Breast epithelium (tissue), 4 donors: ENCODE data around the gene TEAD4. TPM values are rescaled to one million over a fixed set of nuclear protein-coding genes. Genes with fewer than 3 reads are reported as not detected.
"Not testable (repeated sequence)": the region's sequence is repeated elsewhere in the genome, so short reads cannot be mapped to it uniquely, and the experiment has no call there.

Experiments
- DNase-seq, 2 donors: peaks; one replicate each; pipeline ENCODE4 v3.0.0-alpha.2; 2019; ENCODE audit warnings: low spot score in 2 of 2
- H3K27ac ChIP-seq, 2 donors: fragments of 200-600 bp; sonication (generic) in 1 of 2; one replicate each; pipeline ENCODE4 v1.5.1; 2016 to 2019; ENCODE audit warnings: mild to moderate bottlenecking in 1 of 2
- H3K27me3 ChIP-seq, 2 donors: fragments of 200-600 bp; sonication (generic) in 1 of 2; one replicate each; pipeline versions ENCODE4 v1.5.1 to v1.6.0; 2017 to 2019; ENCODE audit warnings: control low read depth in 1 of 2, mild to moderate bottlenecking in 1 of 2
- H3K36me3 ChIP-seq: fragments of 200-600 bp; one replicate; pipeline ENCODE4 v1.5.1; 2019
- H3K4me1 ChIP-seq, 2 donors: fragments of 200-600 bp; sonication (generic); one replicate each; pipeline ENCODE4 v1.5.1; 2016 to 2019; ENCODE audit warnings: control low read depth in 1 of 2
- H3K4me3 ChIP-seq, 3 donors: fragments of 200-600 bp; sonication (generic); 1 replicate in 2 of 3; 2 replicates in 1 of 3; pipeline ENCODE4 v1.5.1; 2016 to 2019; ENCODE audit warnings: mild to moderate bottlenecking in 3 of 3, moderate library complexity in 2 of 3
- H3K9me3 ChIP-seq, 2 donors: fragments of 200-600 bp; sonication (generic) in 1 of 2; one replicate each; pipeline ENCODE4 v1.5.1; 2016 to 2019; ENCODE audit warnings: control low read depth in 1 of 2
- POLR2A ChIP-seq: fragments of 450-650 bp; IDR thresholded peaks from one replicate; pipeline ENCODE4 v1.6.1; 2016; ENCODE audit warnings: antibody characterized with exemption, mild to moderate bottlenecking, moderate library complexity
- POLR2AphosphoS5 ChIP-seq, 3 donors: sonication (generic); formaldehyde crosslinking; IDR thresholded peaks; one replicate each; pipeline ENCODE4 v1.6.1; 2017; ENCODE audit warnings: antibody characterized with exemption in 3 of 3
- intact Hi-C: fragments of 100-400 bp; cut with DNase I; formaldehyde crosslinking; loops from one replicate; pipeline ENCODE4 v1.15.1; 2023; ENCODE audit warnings: low total_unique reads
- total RNA-seq, 3 donors: library from RNA; depleted of rRNA; stranded (reverse); fragments of >200 nt; gene quantifications; one replicate each; pipeline ENCODE4 v1.1.0, GENCODE V29; 2016
- TF ChIP-seq, protein P1 (sequence below), 3 donors: fragments of 450-650 bp; IDR thresholded peaks; one replicate each; pipeline ENCODE4 v1.5.1; 2016 to 2017; ENCODE audit warnings: antibody characterized with exemption in 3 of 3, mild to moderate bottlenecking in 3 of 3, moderate library complexity in 3 of 3

TEAD4 gene
- total RNA-seq, 3 donors from 2014 or later: 2.4 to 24.3 (median 12.6) TPM

GRCh38 chr12:3055026-3055703 is 96.0 kb downstream of the TEAD4 start:
- peak in 2 of 3 donors; percentile 34 to 63 for TF ChIP-seq POLR2AphosphoS5 (IDR thresholded peaks at IDR 0.05)
- TF ChIP-seq, protein P1, sequence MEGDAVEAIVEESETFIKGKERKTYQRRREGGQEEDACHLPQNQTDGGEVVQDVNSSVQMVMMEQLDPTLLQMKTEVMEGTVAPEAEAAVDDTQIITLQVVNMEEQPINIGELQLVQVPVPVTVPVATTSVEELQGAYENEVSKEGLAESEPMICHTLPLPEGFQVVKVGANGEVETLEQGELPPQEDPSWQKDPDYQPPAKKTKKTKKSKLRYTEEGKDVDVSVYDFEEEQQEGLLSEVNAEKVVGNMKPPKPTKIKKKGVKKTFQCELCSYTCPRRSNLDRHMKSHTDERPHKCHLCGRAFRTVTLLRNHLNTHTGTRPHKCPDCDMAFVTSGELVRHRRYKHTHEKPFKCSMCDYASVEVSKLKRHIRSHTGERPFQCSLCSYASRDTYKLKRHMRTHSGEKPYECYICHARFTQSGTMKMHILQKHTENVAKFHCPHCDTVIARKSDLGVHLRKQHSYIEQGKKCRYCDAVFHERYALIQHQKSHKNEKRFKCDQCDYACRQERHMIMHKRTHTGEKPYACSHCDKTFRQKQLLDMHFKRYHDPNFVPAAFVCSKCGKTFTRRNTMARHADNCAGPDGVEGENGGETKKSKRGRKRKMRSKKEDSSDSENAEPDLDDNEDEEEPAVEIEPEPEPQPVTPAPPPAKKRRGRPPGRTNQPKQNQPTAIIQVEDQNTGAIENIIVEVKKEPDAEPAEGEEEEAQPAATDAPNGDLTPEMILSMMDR (IDR thresholded peaks at IDR 0.05): no peak
- Histone ChIP-seq H3K36me3 (no peaks in the 10 kb centered on the region), H3K27me3 (no peaks in the 10 kb centered on the region), H3K9me3 (no peaks in the 10 kb centered on the region), H3K4me3 (no peak overlapping the region), H3K4me1 (no peaks in the 10 kb centered on the region), H3K27ac (peak overlapping the region; percentile 70 to 74)
- intact Hi-C loops: no loop called here
- peak in 1 of 2 donors; percentile 28 for DNase-seq

DNA sequence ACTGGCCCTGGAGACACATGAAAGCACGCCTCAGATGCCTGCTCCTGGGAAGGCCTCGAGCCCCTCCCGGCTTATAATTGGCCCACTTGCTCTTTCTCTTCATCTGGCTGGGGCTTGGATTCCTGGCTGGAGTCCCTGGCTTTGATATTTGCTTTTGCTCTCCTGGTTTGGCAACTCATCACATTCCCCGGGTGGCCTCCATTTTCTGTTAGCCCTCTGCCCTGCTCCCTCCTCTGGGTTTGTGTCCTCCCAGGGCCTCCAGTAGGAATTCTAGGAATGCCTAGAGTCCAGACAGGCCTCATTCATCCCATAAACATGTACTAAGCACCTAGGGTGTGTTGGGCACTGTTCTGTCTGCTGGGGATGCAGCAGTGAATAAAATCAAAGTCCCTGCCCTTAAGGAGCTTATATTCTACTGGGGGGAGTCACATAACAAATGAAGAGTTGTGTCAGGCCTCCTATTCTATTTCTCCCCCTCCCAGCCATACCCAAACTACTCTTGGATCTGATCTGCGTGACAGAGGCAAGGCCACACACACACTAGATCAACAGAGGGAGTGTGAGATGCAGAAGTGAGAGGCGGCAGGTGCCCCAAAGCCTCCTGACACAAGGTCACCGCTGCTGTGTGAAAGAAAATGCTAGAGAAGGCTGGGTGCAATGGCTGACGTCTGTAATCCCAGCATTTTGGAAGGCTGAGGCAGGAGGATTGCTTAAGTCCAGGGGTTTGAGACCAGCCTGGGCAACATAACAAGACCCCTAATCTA is 96.7 kb downstream of the TEAD4 start:
- Histone ChIP-seq H3K36me3 (no peaks in the 10 kb centered on the region), H3K9me3 (no peaks in the 10 kb centered on the region), H3K27me3 (no peaks in the 10 kb centered on the region), H3K4me3 (no peak overlapping the region), H3K4me1 (no peaks in the 10 kb centered on the region), H3K27ac (peak overlapping the region; percentile 70 to 74)
- intact Hi-C loops: no loop called here
- DNase-seq: no peak
- TF ChIP-seq, protein P1 (IDR thresholded peaks at IDR 0.05): no peak
- TF ChIP-seq POLR2A (no peak), POLR2AphosphoS5 (IDR thresholded peaks at IDR 0.05) (no peak)

- Histone ChIP-seq H3K27ac (no peak overlapping the region), H3K4me1 (no peaks in the 10 kb centered on the region), H3K27me3 (no peaks in the 10 kb centered on the region), H3K9me3 (no peaks in the 10 kb centered on the region), H3K4me3 (no peak overlapping the region), H3K36me3 (no peaks in the 10 kb centered on the region)
- DNase-seq: no peak
- TF ChIP-seq POLR2AphosphoS5 (IDR thresholded peaks at IDR 0.05) (no peak), POLR2A (no peak)
- TF ChIP-seq, protein P1 (IDR thresholded peaks at IDR 0.05): no peak
- intact Hi-C loops: no loop called here
These were observed 101.9 kb downstream of the TEAD4 start for GRCh38 chr12:3061059-3061458.

DNA sequence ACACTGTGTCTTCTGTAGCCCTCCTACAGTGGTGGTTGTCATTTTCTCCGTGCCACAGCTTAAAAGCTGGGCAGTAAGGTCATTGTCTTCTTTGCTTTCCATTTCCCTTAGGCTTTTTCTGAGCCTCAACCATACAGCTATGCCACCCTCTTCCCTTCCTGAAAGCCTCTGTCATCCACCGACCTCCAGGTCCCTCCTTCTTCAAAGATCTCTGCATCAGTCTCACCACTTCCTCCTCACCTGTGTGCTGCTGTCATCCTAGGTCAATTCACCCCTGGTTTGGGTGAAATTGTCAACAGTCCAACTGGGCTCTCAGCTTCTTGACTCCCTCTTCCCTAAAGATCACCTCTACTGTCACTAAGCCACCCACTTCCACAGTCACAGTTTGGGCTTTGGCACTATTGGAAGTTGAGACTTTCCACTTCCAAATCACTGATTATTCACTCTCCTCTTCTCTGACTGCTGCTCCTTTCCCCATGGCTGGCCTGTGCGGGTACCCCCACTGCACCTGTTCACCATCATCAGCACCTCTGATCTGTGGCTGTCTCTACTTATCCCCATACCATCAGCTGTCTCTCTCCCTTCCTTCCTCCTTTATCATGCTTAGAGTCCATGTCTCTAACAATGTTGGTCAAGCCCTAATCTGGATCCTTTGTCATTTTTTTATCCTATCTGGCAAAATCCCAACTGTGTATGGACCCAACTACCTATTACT is 102.5 kb downstream of the TEAD4 start:
- Histone ChIP-seq H3K27ac (no peak overlapping the region), H3K27me3 (no peaks in the 10 kb centered on the region), H3K36me3 (no peaks in the 10 kb centered on the region), H3K4me3 (no peak overlapping the region), H3K9me3 (no peaks in the 10 kb centered on the region), H3K4me1 (no peaks in the 10 kb centered on the region)
- intact Hi-C loops: no loop called here
- TF ChIP-seq POLR2AphosphoS5 (IDR thresholded peaks at IDR 0.05): no peak
- TF ChIP-seq, protein P1 (IDR thresholded peaks at IDR 0.05): no peak
- TF ChIP-seq POLR2A: no peak
- DNase-seq: no peak

GRCh38 chr12:3065300-3065699 is 106.1 kb downstream of the TEAD4 start:
- H3K4me1 ChIP-seq: no peaks in the 10 kb centered on the region
- no peak for DNase-seq
- intact Hi-C loops: no loop called here
- H3K36me3 ChIP-seq: no peaks in the 10 kb centered on the region
- no peak overlapping the region for H3K4me3 ChIP-seq
- no peak overlapping the region for H3K27ac ChIP-seq
- no peaks in the 10 kb centered on the region for H3K9me3 ChIP-seq
- no peaks in the 10 kb centered on the region for H3K27me3 ChIP-seq
- TF ChIP-seq, protein P1 (IDR thresholded peaks at IDR 0.05): no peak
- TF ChIP-seq POLR2A (no peak), POLR2AphosphoS5 (IDR thresholded peaks at IDR 0.05) (no peak)

GRCh38 chr12:3065846-3066245 is 106.6 kb downstream of the TEAD4 start:
- H3K27ac ChIP-seq, H3K4me1 ChIP-seq, H3K9me3 ChIP-seq, H3K27me3 ChIP-seq, DNase-seq, H3K4me3 ChIP-seq, H3K36me3 ChIP-seq, intact Hi-C loops: not testable (repeated sequence)
